ENCODE data around the gene KRTAP12-2. TPM values are rescaled to one million over a fixed set of nuclear protein-coding genes. Genes with fewer than 3 reads are reported as not detected.
"Not testable (repeated sequence)": the region's sequence is repeated elsewhere in the genome, so short reads cannot be mapped to it uniquely, and the experiment has no call there.

The KRTAP12-2 gene
- total RNA-seq, 3 donors from 2014 or later = not detected

- Mint-ChIP-seq H3K4me3 (no peak overlapping the region), H3K36me3 (ENCODE audit: insufficient read depth) (peaks cover 2% of the 10 kb centered on the region), H3K4me1 (ENCODE audit: low read depth) (no peaks in the 10 kb centered on the region), H3K9me3 (peaks cover 18% of the 10 kb centered on the region), H3K27me3 (ENCODE audit: low read depth) (peaks cover 10% of the 10 kb centered on the region)
- no peak for ATAC-seq
- DNase-seq = no peak
These were observed 27.4 kb downstream of the KRTAP12-2 start for GRCh38 chr21:44639331-44639655.

DNA sequence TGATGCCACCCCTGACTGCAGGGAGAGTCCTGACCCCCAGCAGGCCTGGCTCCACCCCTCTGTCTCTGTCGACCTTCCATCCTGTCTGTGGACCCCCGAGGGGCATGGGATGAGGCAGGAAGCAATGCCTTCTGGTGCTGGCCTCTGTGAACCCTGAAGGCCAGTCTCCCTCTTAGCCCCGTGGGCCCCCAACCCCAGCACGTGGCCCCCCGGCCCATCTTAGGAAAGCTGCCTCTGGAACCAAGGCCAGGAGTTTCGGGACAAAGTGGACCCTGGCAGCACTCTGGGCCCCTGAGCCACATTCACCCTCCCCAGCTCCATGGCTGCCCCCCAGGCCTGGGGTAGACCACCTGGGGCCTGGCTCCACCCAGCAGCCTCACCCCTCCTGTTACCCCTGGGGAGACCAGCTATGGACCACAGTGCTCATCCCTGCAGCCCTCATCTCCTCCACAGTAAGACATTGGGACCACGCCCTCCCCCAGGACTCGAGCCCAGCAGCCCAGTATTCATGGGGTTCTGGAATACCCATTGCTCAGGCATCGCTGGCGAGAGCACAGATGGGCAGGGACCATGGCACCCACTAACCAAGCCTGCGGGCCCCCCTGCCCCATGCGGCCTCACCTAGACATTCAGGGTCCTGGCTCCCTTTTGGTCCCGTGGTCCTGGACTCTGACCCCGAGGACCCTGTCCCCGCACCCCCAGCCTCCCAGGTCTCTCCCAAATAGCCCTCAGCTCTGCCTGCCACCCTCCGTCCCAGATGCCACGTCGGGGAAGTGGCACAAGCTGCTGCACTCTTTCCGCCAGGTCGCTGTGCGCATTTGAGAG is 28.0 kb downstream of the KRTAP12-2 start:
- not testable (repeated sequence) for H3K4me1 Mint-ChIP-seq (ENCODE audit: low read depth); ATAC-seq

GRCh38 chr21:44637851-44638348 is 28.8 kb downstream of the KRTAP12-2 start:
- not testable (repeated sequence) for H3K36me3 Mint-ChIP-seq (ENCODE audit: insufficient read depth); H3K27me3 Mint-ChIP-seq (ENCODE audit: low read depth); ATAC-seq; DNase-seq; H3K4me1 Mint-ChIP-seq (ENCODE audit: low read depth); H3K4me3 Mint-ChIP-seq
- peaks cover 17% of the 10 kb centered on the region for H3K9me3 Mint-ChIP-seq

More for the DNA sequence above, 28.0 kb downstream of the KRTAP12-2 start:
- not testable (repeated sequence) for H3K27me3 Mint-ChIP-seq (ENCODE audit: low read depth); H3K4me3 Mint-ChIP-seq; DNase-seq; H3K36me3 Mint-ChIP-seq (ENCODE audit: insufficient read depth)
- H3K9me3 Mint-ChIP-seq = peaks cover 15% of the 10 kb centered on the region

- Mint-ChIP-seq H3K36me3 (ENCODE audit: insufficient read depth) (no peaks in the 10 kb centered on the region), H3K4me1 (ENCODE audit: low read depth) (no peaks in the 10 kb centered on the region), H3K4me3 (no peak within 1 kb of the TSS), H3K9me3 (peaks cover 20% of the 10 kb centered on the region), H3K27me3 (ENCODE audit: low read depth) (peaks cover 10% of the 10 kb centered on the region)
- no peak for ATAC-seq
- no peak for DNase-seq
These were observed 29.5 kb downstream of the KRTAP12-2 start, which contains the start of gene KRTAP10-10 for GRCh38 chr21:44637018-44637850. KRTAP10-10 (plus strand) TSS chr21:44637356; CDS start chr21:44637418, 62 bp downstream.

DNA sequence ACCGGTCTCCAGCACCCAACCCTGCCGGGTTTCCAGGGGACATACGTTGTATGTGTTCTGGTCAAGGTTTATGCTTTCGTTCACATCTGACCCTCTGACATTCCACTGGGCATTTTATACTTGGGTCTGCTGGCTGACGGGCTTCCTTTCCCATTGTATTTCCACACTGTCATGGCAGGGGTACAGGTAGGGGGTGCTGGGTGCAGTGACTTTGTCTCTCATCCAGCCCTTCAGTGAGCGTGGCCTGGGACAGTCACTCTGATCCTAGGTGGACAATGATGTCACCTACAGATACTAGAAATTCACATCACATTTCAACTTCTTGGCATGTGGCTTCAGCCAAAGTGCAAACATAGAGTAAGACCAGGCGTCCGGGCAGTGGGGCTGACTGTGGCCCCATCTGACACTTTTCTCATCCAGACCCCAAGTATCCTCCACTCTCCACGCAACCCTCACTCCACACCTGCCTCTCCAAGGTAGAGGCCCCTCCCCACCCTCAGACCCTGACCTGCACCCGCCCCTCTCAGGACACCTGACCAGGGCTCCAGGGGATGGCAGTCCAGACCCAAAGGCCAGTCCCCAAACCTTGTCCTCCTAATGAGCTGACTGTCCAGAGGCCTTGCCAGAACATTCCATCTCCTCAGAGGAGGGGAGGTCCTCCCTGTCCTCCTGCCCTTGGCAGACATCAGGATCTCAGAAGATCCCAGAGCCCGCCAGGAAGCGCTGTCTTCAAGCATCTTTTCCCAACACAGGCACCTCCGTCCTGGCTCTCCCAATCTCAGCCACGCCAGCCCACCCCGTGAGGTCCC is 30.3 kb downstream of the KRTAP12-2 start:
- ATAC-seq (no peak), DNase-seq (no peak)
- Mint-ChIP-seq H3K27me3 (ENCODE audit: low read depth) (peaks cover 10% of the 10 kb centered on the region), H3K9me3 (peaks cover 26% of the 10 kb centered on the region), H3K4me1 (ENCODE audit: low read depth) (no peaks in the 10 kb centered on the region), H3K4me3 (no peak overlapping the region), H3K36me3 (ENCODE audit: insufficient read depth) (peaks cover 2% of the 10 kb centered on the region)

GRCh38 chr21:44632067-44632466 is 34.7 kb downstream of the KRTAP12-2 start:
- Mint-ChIP-seq H3K4me1 (ENCODE audit: low read depth) (peaks cover 20% of the 10 kb centered on the region), H3K36me3 (ENCODE audit: insufficient read depth) (peaks cover 2% of the 10 kb centered on the region), H3K27me3 (ENCODE audit: low read depth) (no peaks in the 10 kb centered on the region), H3K9me3 (peaks cover 35% of the 10 kb centered on the region), H3K4me3 (no peak overlapping the region)
- no peak for DNase-seq
- no peak for ATAC-seq

GRCh38 chr21:44630440-44630839 is 36.3 kb downstream of the KRTAP12-2 start:
- Mint-ChIP-seq H3K27me3 (ENCODE audit: low read depth) (no peaks in the 10 kb centered on the region), H3K4me3 (no peak overlapping the region), H3K9me3 (peaks cover 35% of the 10 kb centered on the region), H3K36me3 (ENCODE audit: insufficient read depth) (peaks cover 2% of the 10 kb centered on the region), H3K4me1 (ENCODE audit: low read depth) (peaks cover 25% of the 10 kb centered on the region)
- no peak for DNase-seq
- ATAC-seq = no peak

GRCh38 chr21:44628707-44629391 is 37.9 kb downstream of the KRTAP12-2 start:
- ATAC-seq = no peak
- Mint-ChIP-seq H3K27me3 (ENCODE audit: low read depth) (no peaks in the 10 kb centered on the region), H3K4me1 (ENCODE audit: low read depth) (peaks cover 25% of the 10 kb centered on the region), H3K4me3 (no peak overlapping the region), H3K36me3 (ENCODE audit: insufficient read depth) (peaks cover 5% of the 10 kb centered on the region), H3K9me3 (peaks cover 43% of the 10 kb centered on the region)
- DNase-seq = no peak

GRCh38 chr21:44627831-44628233 is 38.9 kb downstream of the KRTAP12-2 start:
- not testable (repeated sequence) for ATAC-seq; H3K36me3 Mint-ChIP-seq (ENCODE audit: insufficient read depth)
- H3K9me3 Mint-ChIP-seq = peaks cover 43% of the 10 kb centered on the region

DNA sequence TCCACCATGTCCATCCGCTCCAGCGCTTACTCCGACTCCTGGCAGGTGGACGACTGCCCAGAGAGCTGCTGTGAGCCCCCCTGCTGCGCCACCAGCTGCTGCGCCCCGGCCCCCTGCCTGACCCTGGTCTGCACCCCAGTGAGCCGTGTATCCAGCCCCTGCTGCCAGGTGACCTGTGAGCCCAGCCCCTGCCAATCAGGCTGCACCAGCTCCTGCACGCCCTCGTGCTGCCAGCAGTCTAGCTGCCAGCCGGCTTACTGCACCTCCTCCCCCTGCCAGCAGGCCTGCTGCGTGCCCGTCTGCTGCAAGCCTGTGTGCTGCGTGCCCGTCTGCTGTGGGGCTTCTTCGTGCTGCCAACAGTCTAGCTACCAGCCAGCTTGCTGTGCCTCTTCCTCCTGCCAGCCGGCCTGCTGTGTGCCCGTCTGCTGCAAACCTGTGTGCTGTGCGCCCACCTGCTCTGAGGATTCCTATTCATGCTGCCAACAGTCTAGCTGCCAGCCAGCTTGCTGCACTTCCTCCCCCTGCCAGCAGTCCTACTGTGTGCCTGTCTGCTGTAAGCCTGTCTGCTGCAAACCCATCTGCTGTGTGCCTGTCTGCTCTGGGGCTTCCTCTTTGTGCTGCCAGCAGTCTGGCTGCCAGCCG is 39.4 kb downstream of the KRTAP12-2 start:
- not testable (repeated sequence) for DNase-seq; H3K36me3 Mint-ChIP-seq (ENCODE audit: insufficient read depth); H3K4me3 Mint-ChIP-seq; H3K27me3 Mint-ChIP-seq (ENCODE audit: low read depth); ATAC-seq
- Mint-ChIP-seq H3K9me3 (peaks cover 46% of the 10 kb centered on the region), H3K4me1 (ENCODE audit: low read depth) (peaks cover 25% of the 10 kb centered on the region)

More at GRCh38 chr21:44627831-44628233, 38.9 kb downstream of the KRTAP12-2 start:
- not testable (repeated sequence) for DNase-seq; H3K4me3 Mint-ChIP-seq; H3K27me3 Mint-ChIP-seq (ENCODE audit: low read depth)
- peaks cover 25% of the 10 kb centered on the region for H3K4me1 Mint-ChIP-seq (ENCODE audit: low read depth)

GRCh38 chr21:44626673-44627143 is 40.0 kb downstream of the KRTAP12-2 start, which contains the start of gene KRTAP10-9:
KRTAP10-9 (plus strand) TSS chr21:44627093; CDS start chr21:44627172, 79 bp downstream.
- Mint-ChIP-seq H3K4me1 (ENCODE audit: low read depth) (peaks cover 25% of the 10 kb centered on the region), H3K27me3 (ENCODE audit: low read depth) (no peaks in the 10 kb centered on the region), H3K9me3 (peaks cover 42% of the 10 kb centered on the region), H3K36me3 (ENCODE audit: insufficient read depth) (peaks cover 4% of the 10 kb centered on the region), H3K4me3 (no peak within 1 kb of the TSS)
- DNase-seq = no peak
- ATAC-seq = no peak

DNA sequence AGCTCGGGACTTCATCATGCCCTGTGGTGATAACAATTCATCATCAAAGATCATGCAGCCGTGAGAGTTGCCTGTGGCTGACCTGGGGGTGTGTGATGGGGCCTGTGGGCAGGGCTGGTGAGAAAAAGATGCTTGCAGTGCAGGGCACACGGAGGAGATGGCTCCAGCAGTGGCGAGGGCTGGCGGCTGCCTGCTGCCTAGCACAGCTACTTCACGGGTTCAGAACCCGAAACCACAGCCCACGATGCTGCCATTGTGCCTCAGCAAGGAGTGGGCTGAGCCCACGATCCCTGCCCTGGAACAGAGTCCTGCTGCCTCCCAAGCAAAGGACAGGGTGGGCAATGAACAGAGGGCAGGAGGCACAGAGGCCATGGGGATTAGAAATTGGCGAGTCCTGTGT is 40.5 kb downstream of the KRTAP12-2 start:
- Mint-ChIP-seq H3K4me3 (no peak overlapping the region), H3K36me3 (ENCODE audit: insufficient read depth) (peaks cover 3% of the 10 kb centered on the region), H3K4me1 (ENCODE audit: low read depth) (peaks cover 25% of the 10 kb centered on the region), H3K9me3 (peaks cover 39% of the 10 kb centered on the region), H3K27me3 (ENCODE audit: low read depth) (no peaks in the 10 kb centered on the region)
- ATAC-seq (no peak), DNase-seq (no peak)

- Mint-ChIP-seq H3K9me3 (peaks cover 34% of the 10 kb centered on the region), H3K27me3 (ENCODE audit: low read depth) (no peaks in the 10 kb centered on the region), H3K4me1 (ENCODE audit: low read depth) (peaks cover 25% of the 10 kb centered on the region), H3K36me3 (ENCODE audit: insufficient read depth) (peaks cover 3% of the 10 kb centered on the region), H3K4me3 (no peak overlapping the region)
- no peak for ATAC-seq
- DNase-seq = no peak
These were observed 41.0 kb downstream of the KRTAP12-2 start for GRCh38 chr21:44625756-44626155.
